Large intestine (tissue), 3 donors: Measurements from ENCODE around the gene C6. TPM values are rescaled to one million over a fixed set of nuclear protein-coding genes. Genes with fewer than 3 reads are reported as not detected.

Source experiments
- DNase-seq, 2 donors: peaks; one replicate each; pipeline versions ENCODE4 v3.0.0 to v3.0.0-alpha.2; 2013
- H3K27ac ChIP-seq: one replicate; pipeline ENCODE4 v1.5.1; 2013; ENCODE audit warnings: low read length
- H3K27me3 ChIP-seq: 2 replicates; pipeline ENCODE4 v1.6.1; 2013; ENCODE audit warnings: low read length; ENCODE audit not compliant: control insufficient read depth, insufficient read depth
- H3K36me3 ChIP-seq: 2 replicates; pipeline ENCODE4 v1.6.1; 2013; ENCODE audit warnings: low read length; ENCODE audit not compliant: control insufficient read depth, insufficient read depth
- H3K4me1 ChIP-seq: one replicate; pipeline ENCODE4 v1.6.1; 2013; ENCODE audit warnings: low read length; ENCODE audit not compliant: control insufficient read depth, insufficient read depth
- H3K4me3 ChIP-seq: one replicate; pipeline ENCODE4 v1.5.1; 2013; ENCODE audit warnings: low read length
- H3K9me3 ChIP-seq: one replicate; pipeline ENCODE4 v1.6.1; 2013; ENCODE audit warnings: mild to moderate bottlenecking, low read depth, low read length, moderate library complexity; ENCODE audit not compliant: control insufficient read depth
- WGBS: methylation state at CpG from one replicate; pipeline ENCODE4 v1.1.5; 2013; ENCODE audit warnings: low lambda C conversion rate; ENCODE audit not compliant: insufficient coverage; 5-methylcytosine and 5-hydroxymethylcytosine counted together
- polyA plus RNA-seq: library from polyadenylated mRNA; unstranded; fragments of 120-200 nt; gene quantifications from one replicate; pipeline ENCODE4 v1.2.1, GENCODE V29; 2013

Gene C6
- polyA plus RNA-seq, 1 donor = 39.4 TPM

GRCh38 chr5:41095324-41096101 is 117.8 kb downstream of the C6 start:
- Histone ChIP-seq H3K4me1 (no peaks in the 10 kb centered on the region), H3K27ac (no peak overlapping the region), H3K27me3 (no peaks in the 10 kb centered on the region), H3K36me3 (no peaks in the 10 kb centered on the region), H3K4me3 (no peak overlapping the region), H3K9me3 (no peaks in the 10 kb centered on the region)
- no peak for DNase-seq
- WGBS = 75% methylated on average over 2 of the region's 5 CpGs

GRCh38 chr5:41094871-41095270 is 118.5 kb downstream of the C6 start:
- Histone ChIP-seq H3K4me1 (no peaks in the 10 kb centered on the region), H3K36me3 (no peaks in the 10 kb centered on the region), H3K27me3 (no peaks in the 10 kb centered on the region), H3K4me3 (no peak overlapping the region), H3K27ac (no peak overlapping the region), H3K9me3 (no peaks in the 10 kb centered on the region)
- no peak for DNase-seq
- no CpG with 5 or more reads among the region's 2 CpGs for WGBS

GRCh38 chr5:41093803-41094202 is 119.5 kb downstream of the C6 start:
- H3K27me3 ChIP-seq = no peaks in the 10 kb centered on the region
- no peaks in the 10 kb centered on the region for H3K36me3 ChIP-seq
- WGBS = 100% methylated on average over 1 of the region's 1 CpG
- no peak for DNase-seq
- no peak overlapping the region for H3K27ac ChIP-seq
- H3K4me3 ChIP-seq = no peak overlapping the region
- no peaks in the 10 kb centered on the region for H3K4me1 ChIP-seq
- no peaks in the 10 kb centered on the region for H3K9me3 ChIP-seq

Other genes with a start within 250 kb of the C6 start
- not detected for gene MROH2B, start 142.2 kb downstream of the C6 start, polyA plus RNA-seq